DOHH2 (cell line): ENCODE measurements around the gene FRAS1.

Experiments used
- CTCF ChIP-seq: fragments of 200-600 bp; sonication (generic); IDR thresholded peaks from one replicate; pipeline ENCODE4 v1.5.1; 2014; ENCODE audit warnings: antibody characterized with exemption, mild to moderate bottlenecking, low read depth, low read length; ENCODE audit not compliant: poor library complexity, severe bottlenecking
- EZH2phosphoT487 ChIP-seq: fragments of 200-600 bp; sonication (generic); IDR thresholded peaks from 2 replicates; pipeline ENCODE4 v1.6.1; 2017; ENCODE audit warnings: borderline replicate concordance, mild to moderate bottlenecking, antibody characterized with exemption, low read length, moderate library complexity, mixed read lengths

DNA sequence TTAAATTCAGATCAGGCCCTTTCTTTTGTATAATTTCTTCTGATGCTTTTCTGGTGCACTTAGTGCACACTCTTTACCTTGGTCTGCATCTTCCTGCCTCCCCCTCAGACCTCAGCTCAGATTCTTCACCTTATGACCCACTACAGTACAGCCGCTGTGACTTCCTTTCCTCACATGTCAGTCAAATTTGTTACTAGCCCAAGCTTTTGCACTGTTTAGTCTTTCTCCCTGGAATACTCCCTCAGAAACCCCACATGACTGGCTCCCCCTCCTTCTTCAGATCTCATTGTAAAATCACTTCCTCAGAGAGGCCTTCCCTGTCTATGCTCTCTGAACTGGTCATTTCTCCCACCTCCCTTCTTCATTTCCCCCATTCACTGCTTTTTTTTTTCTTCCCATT lies 132.9 kb downstream of the FRAS1 start:
- TF ChIP-seq EZH2phosphoT487 (no peak), CTCF (no peak)
